GM23338 (cell line): Measurements from ENCODE around the gene SEC11C. TPM values are rescaled to one million over a fixed set of nuclear protein-coding genes. Genes with fewer than 3 reads are reported as not detected.
A peak's percentile ranks its signal among the peaks of the same experiment; 100 is the strongest.

Experiments used
- ATAC-seq: fragments of 200-7000 bp; cut with Tn5 transposase; 3 replicates; pipeline ENCODE4 v1.9.1; 2020
- DNase-seq: peaks from one replicate; pipeline ENCODE4 v3.0.0-alpha.2; 2015; ENCODE audit warnings: low spot score
- H2AFZ ChIP-seq: fragments of 200-600 bp; sonication (generic); 2 replicates; pipeline ENCODE4 v1.8.0; 2016; ENCODE audit warnings: antibody characterized with exemption, mild to moderate bottlenecking, moderate library complexity
- H3F3A ChIP-seq: fragments of 200-600 bp; sonication (generic); replicated peaks from 2 replicates; pipeline ENCODE4 v1.8.0; 2017; ENCODE audit warnings: antibody characterized with exemption, mixed run types, low read depth
- H3K27ac ChIP-seq: fragments of 200-600 bp; sonication (generic); 2 replicates; pipeline ENCODE4 v1.6.1; 2016; ENCODE audit warnings: low read depth
- H3K27me3 ChIP-seq: fragments of 200-600 bp; sonication (generic); 2 replicates; pipeline ENCODE4 v1.8.0; 2016; ENCODE audit warnings: mild to moderate bottlenecking, mixed run types, moderate library complexity; ENCODE audit not compliant: insufficient read depth
- H3K36me3 ChIP-seq: fragments of 200-600 bp; sonication (generic); 2 replicates; pipeline ENCODE4 v1.8.0; 2016; ENCODE audit warnings: mild to moderate bottlenecking; ENCODE audit not compliant: insufficient read depth
- H3K4me1 ChIP-seq: fragments of 200-600 bp; sonication (generic); 2 replicates; pipeline ENCODE4 v1.8.0; 2016; ENCODE audit warnings: mild to moderate bottlenecking, moderate library complexity; ENCODE audit not compliant: insufficient read depth
- H3K4me2 ChIP-seq: fragments of 200-600 bp; sonication (generic); 2 replicates; pipeline ENCODE4 v1.7.1; 2017; ENCODE audit warnings: mixed run types
- H3K4me3 ChIP-seq: fragments of 200-600 bp; sonication (generic); 2 replicates; pipeline ENCODE4 v1.6.1; 2016; ENCODE audit warnings: mixed run types
- H3K79me2 ChIP-seq: fragments of 200-600 bp; sonication (generic); replicated peaks from 2 replicates; pipeline ENCODE4 v1.8.0; 2017; ENCODE audit warnings: mild to moderate bottlenecking; ENCODE audit not compliant: insufficient read depth
- H3K9me2 ChIP-seq: fragments of 200-600 bp; sonication (generic); 2 replicates; pipeline ENCODE4 v1.8.0; 2017; ENCODE audit not compliant: insufficient read depth
- H4K20me1 ChIP-seq: fragments of 200-600 bp; sonication (generic); replicated peaks from 2 replicates; pipeline ENCODE4 v1.8.0; 2017; ENCODE audit warnings: mild to moderate bottlenecking; ENCODE audit not compliant: insufficient read depth
- H3K27ac Mint-ChIP-seq: 2 replicates; pipeline ENCODE4 v1.8.0; 2020; ENCODE audit warnings: inconsistent platforms, mild to moderate bottlenecking, moderate library complexity, mixed read lengths
- H3K27me3 Mint-ChIP-seq: 3 replicates; pipeline ENCODE4 v1.8.0; 2022; ENCODE audit warnings: low read depth, mild to moderate bottlenecking, moderate library complexity, mixed read lengths, inconsistent platforms; ENCODE audit not compliant: insufficient read depth, poor library complexity
- H3K36me3 Mint-ChIP-seq: 3 replicates; pipeline ENCODE4 v1.8.0; 2021; ENCODE audit warnings: low read depth, mild to moderate bottlenecking, inconsistent platforms, moderate library complexity, mixed read lengths
- H3K4me1 Mint-ChIP-seq: 3 replicates; pipeline ENCODE4 v1.8.0; 2020; ENCODE audit warnings: mild to moderate bottlenecking, inconsistent platforms, mixed read lengths
- H3K4me3 Mint-ChIP-seq: 3 replicates; pipeline ENCODE4 v1.8.0; 2021; ENCODE audit warnings: moderate library complexity, mild to moderate bottlenecking, inconsistent platforms, mixed read lengths
- H3K9me3 Mint-ChIP-seq: 3 replicates; pipeline ENCODE4 v1.8.0; 2020; ENCODE audit warnings: moderate library complexity, mild to moderate bottlenecking, inconsistent platforms, mixed read lengths
- CREB1 ChIP-seq: fragments of 250-450 bp; sonication (Bioruptor Pico); IDR thresholded peaks from 2 replicates; pipeline ENCODE4 v1.5.0; 2020; ENCODE audit warnings: low read depth, mild to moderate bottlenecking, moderate library complexity
- CTCF ChIP-seq, 2 experiments: fragments of 200-600 bp in 1 of 2; sonication (generic) in 1 of 2; conservative IDR thresholded peaks; 2 replicates each; pipeline versions ENCODE4 v1.5.1 to v1.6.1; 2016 to 2017; ENCODE audit warnings: antibody characterized with exemption in 2 of 2, low read depth in 2 of 2, mild to moderate bottlenecking in 2 of 2, moderate library complexity in 1 of 2
- EZH2 ChIP-seq: fragments of 200-600 bp; sonication (generic); IDR thresholded peaks from one replicate; pipeline ENCODE4 v1.8.0; 2017; ENCODE audit warnings: antibody characterized with exemption, mild to moderate bottlenecking, low read depth; ENCODE audit not compliant: unreplicated experiment
- EZH2phosphoT487 ChIP-seq: fragments of 200-600 bp; sonication (generic); IDR thresholded peaks from one replicate; pipeline ENCODE4 v1.8.1; 2018; ENCODE audit warnings: antibody characterized with exemption; ENCODE audit not compliant: unreplicated experiment
- JUNB ChIP-seq: IDR thresholded peaks from one replicate; pipeline ENCODE4 v1.6.1; 2016; ENCODE audit warnings: antibody characterized with exemption; ENCODE audit not compliant: unreplicated experiment
- NANOG ChIP-seq: IDR thresholded peaks from 2 replicates; pipeline ENCODE4 v1.6.1; 2016; ENCODE audit warnings: antibody characterized with exemption, borderline replicate concordance
- POLR2AphosphoS5 ChIP-seq: IDR thresholded peaks from 2 replicates; pipeline ENCODE4 v1.6.1; 2016; ENCODE audit warnings: antibody characterized with exemption, low read depth
- STAT1 ChIP-seq: IDR thresholded peaks from one replicate; pipeline ENCODE4 v1.6.1; 2016; ENCODE audit warnings: antibody characterized with exemption; ENCODE audit not compliant: unreplicated experiment
- ZNF114 ChIP-seq: fragments of 250-450 bp; sonication (Bioruptor Pico); IDR thresholded peaks from 2 replicates; pipeline ENCODE4 v1.5.0; 2020; ENCODE audit warnings: mild to moderate bottlenecking, moderate library complexity
- ZNF331 ChIP-seq: fragments of 250-450 bp; sonication (Bioruptor Pico); IDR thresholded peaks from 2 replicates; pipeline ENCODE4 v1.5.0; 2020; ENCODE audit warnings: low read depth, mild to moderate bottlenecking, moderate library complexity
- polyA plus RNA-seq: library from polyadenylated mRNA; unstranded; fragments of >200 nt; fragmentation: Nextera tagmentation; extraction: Ambion mirVana; gene quantifications from 2 replicates; pipeline ENCODE4 v1.2.1, GENCODE V29; 2016
- total RNA-seq: library from RNA; depleted of rRNA; stranded (reverse); fragments of >200 nt; shearing (Covaris generic); gene quantifications from 2 replicates; pipeline ENCODE4 v1.2.3, GENCODE V29; 2014
- TF ChIP-seq, protein P1 (sequence below): fragments of 250-450 bp; sonication (Bioruptor Pico); IDR thresholded peaks from 2 replicates; pipeline ENCODE4 v1.5.0; 2020; ENCODE audit warnings: mild to moderate bottlenecking, moderate library complexity
- TF ChIP-seq, protein P2 (sequence below): IDR thresholded peaks from one replicate; pipeline ENCODE4 v1.6.1; 2018; ENCODE audit warnings: antibody characterized with exemption; ENCODE audit not compliant: unreplicated experiment
- TF ChIP-seq, protein P3 (sequence below): IDR thresholded peaks from 2 replicates; pipeline ENCODE4 v1.6.1; 2016; ENCODE audit warnings: antibody characterized with exemption

The SEC11C gene
- total and polyA plus RNA-seq, 2 experiments from 2014 or later, result 31.7 to 169 TPM

DNA sequence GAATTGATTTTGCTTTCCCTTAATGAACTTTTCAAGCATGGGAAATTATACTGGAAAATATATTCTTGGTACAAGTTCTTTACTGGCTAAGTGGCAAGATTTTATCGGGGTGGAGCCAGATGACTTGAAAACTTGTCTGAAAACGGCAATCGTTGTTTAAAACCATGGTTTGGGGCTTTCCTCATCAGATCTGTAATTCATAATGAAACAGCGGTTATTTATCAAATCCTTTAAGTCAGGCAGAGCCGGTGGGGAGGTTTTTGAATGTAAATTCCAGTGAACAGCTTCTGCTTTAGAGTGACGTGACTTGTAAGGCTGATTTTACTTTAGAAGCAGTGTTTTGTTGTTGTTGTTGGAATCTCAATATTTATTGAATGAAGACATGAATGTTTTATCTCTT, 2.6 kb downstream of the SEC11C start:
- Histone ChIP-seq H3K27me3 (no peaks in the 10 kb centered on the region), H3K27ac (no peak overlapping the region), H3K4me1 (peaks cover 19% of the 10 kb centered on the region), H3K79me2 (peaks cover 55% of the 10 kb centered on the region), H3K4me3 (no peak overlapping the region), H3K36me3 (no peaks in the 10 kb centered on the region; the same call in 1 of the 2 replicates), H2AFZ (no peak overlapping the region), H3K4me2 (0 out of 2 replicates have a peak overlapping the region, but pooled peaks have one; percentile 97), H3F3A (no peaks in the 10 kb centered on the region), H3K9me2 (peaks cover 9% of the 10 kb centered on the region; the same call in 1 of the 2 replicates), H4K20me1 (peaks cover 11% of the 10 kb centered on the region; the same call in 1 of the 2 replicates)
- no peaks in the 10 kb centered on the region for H3K36me3 Mint-ChIP-seq
- peak overlapping the region; percentile 32; the same call in 1 of the 3 replicates for H3K4me3 Mint-ChIP-seq
- H3K27ac Mint-ChIP-seq, result no peak overlapping the region
- DNase-seq, result no peak
- H3K9me3 Mint-ChIP-seq, result no peaks in the 10 kb centered on the region
- H3K27me3 Mint-ChIP-seq, result peaks cover 4% of the 10 kb centered on the region
- H3K4me1 Mint-ChIP-seq, result peaks cover 22% of the 10 kb centered on the region
- no peak for ATAC-seq
- no peak for TF ChIP-seq STAT1
- no peak for TF ChIP-seq JUNB
- TF ChIP-seq, protein P1, sequence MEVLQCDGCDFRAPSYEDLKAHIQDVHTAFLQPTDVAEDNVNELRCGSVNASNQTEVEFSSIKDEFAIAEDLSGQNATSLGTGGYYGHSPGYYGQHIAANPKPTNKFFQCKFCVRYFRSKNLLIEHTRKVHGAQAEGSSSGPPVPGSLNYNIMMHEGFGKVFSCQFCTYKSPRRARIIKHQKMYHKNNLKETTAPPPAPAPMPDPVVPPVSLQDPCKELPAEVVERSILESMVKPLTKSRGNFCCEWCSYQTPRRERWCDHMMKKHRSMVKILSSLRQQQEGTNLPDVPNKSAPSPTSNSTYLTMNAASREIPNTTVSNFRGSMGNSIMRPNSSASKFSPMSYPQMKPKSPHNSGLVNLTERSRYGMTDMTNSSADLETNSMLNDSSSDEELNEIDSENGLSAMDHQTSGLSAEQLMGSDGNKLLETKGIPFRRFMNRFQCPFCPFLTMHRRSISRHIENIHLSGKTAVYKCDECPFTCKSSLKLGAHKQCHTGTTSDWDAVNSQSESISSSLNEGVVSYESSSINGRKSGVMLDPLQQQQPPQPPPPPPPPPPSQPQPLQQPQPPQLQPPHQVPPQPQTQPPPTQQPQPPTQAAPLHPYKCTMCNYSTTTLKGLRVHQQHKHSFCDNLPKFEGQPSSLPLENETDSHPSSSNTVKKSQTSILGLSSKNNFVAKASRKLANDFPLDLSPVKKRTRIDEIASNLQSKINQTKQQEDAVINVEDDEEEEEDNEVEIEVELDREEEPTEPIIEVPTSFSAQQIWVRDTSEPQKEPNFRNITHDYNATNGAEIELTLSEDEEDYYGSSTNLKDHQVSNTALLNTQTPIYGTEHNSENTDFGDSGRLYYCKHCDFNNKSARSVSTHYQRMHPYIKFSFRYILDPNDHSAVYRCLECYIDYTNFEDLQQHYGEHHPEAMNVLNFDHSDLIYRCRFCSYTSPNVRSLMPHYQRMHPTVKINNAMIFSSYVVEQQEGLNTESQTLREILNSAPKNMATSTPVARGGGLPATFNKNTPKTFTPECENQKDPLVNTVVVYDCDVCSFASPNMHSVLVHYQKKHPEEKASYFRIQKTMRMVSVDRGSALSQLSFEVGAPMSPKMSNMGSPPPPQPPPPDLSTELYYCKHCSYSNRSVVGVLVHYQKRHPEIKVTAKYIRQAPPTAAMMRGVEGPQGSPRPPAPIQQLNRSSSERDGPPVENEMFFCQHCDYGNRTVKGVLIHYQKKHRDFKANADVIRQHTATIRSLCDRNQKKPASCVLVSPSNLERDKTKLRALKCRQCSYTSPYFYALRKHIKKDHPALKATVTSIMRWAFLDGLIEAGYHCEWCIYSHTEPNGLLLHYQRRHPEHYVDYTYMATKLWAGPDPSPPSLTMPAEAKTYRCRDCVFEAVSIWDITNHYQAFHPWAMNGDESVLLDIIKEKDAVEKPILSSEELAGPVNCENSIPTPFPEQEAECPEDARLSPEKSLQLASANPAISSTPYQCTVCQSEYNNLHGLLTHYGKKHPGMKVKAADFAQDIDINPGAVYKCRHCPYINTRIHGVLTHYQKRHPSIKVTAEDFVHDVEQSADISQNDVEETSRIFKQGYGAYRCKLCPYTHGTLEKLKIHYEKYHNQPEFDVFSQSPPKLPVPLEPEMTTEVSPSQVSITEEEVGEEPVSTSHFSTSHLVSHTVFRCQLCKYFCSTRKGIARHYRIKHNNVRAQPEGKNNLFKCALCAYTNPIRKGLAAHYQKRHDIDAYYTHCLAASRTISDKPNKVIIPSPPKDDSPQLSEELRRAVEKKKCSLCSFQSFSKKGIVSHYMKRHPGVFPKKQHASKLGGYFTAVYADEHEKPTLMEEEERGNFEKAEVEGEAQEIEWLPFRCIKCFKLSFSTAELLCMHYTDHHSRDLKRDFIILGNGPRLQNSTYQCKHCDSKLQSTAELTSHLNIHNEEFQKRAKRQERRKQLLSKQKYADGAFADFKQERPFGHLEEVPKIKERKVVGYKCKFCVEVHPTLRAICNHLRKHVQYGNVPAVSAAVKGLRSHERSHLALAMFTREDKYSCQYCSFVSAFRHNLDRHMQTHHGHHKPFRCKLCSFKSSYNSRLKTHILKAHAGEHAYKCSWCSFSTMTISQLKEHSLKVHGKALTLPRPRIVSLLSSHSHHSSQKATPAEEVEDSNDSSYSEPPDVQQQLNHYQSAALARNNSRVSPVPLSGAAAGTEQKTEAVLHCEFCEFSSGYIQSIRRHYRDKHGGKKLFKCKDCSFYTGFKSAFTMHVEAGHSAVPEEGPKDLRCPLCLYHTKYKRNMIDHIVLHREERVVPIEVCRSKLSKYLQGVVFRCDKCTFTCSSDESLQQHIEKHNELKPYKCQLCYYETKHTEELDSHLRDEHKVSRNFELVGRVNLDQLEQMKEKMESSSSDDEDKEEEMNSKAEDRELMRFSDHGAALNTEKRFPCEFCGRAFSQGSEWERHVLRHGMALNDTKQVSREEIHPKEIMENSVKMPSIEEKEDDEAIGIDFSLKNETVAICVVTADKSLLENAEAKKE (CRISPR knock-in tag), result no peak
- no peak for TF ChIP-seq NANOG
- TF ChIP-seq ZNF114 (CRISPR knock-in tag), result no peak
- TF ChIP-seq EZH2phosphoT487, result no peak
- no peak for TF ChIP-seq EZH2
- no peak for TF ChIP-seq ZNF331 (CRISPR knock-in tag)
- TF ChIP-seq, protein P2, sequence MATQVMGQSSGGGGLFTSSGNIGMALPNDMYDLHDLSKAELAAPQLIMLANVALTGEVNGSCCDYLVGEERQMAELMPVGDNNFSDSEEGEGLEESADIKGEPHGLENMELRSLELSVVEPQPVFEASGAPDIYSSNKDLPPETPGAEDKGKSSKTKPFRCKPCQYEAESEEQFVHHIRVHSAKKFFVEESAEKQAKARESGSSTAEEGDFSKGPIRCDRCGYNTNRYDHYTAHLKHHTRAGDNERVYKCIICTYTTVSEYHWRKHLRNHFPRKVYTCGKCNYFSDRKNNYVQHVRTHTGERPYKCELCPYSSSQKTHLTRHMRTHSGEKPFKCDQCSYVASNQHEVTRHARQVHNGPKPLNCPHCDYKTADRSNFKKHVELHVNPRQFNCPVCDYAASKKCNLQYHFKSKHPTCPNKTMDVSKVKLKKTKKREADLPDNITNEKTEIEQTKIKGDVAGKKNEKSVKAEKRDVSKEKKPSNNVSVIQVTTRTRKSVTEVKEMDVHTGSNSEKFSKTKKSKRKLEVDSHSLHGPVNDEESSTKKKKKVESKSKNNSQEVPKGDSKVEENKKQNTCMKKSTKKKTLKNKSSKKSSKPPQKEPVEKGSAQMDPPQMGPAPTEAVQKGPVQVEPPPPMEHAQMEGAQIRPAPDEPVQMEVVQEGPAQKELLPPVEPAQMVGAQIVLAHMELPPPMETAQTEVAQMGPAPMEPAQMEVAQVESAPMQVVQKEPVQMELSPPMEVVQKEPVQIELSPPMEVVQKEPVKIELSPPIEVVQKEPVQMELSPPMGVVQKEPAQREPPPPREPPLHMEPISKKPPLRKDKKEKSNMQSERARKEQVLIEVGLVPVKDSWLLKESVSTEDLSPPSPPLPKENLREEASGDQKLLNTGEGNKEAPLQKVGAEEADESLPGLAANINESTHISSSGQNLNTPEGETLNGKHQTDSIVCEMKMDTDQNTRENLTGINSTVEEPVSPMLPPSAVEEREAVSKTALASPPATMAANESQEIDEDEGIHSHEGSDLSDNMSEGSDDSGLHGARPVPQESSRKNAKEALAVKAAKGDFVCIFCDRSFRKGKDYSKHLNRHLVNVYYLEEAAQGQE, result no peak
- no peak for TF ChIP-seq CTCF (conservative IDR thresholded peaks at IDR 0.05; ENCODE audit: low read depth in 2 of 2)
- TF ChIP-seq POLR2AphosphoS5, result no peak
- TF ChIP-seq, protein P3, sequence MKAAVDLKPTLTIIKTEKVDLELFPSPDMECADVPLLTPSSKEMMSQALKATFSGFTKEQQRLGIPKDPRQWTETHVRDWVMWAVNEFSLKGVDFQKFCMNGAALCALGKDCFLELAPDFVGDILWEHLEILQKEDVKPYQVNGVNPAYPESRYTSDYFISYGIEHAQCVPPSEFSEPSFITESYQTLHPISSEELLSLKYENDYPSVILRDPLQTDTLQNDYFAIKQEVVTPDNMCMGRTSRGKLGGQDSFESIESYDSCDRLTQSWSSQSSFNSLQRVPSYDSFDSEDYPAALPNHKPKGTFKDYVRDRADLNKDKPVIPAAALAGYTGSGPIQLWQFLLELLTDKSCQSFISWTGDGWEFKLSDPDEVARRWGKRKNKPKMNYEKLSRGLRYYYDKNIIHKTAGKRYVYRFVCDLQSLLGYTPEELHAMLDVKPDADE, result no peak
- TF ChIP-seq CREB1, result no peak
